Endothelial cell of umbilical vein (primary cell): ENCODE data around the gene PRIM2.
"Not testable (repeated sequence)": the region's sequence is repeated elsewhere in the genome, so short reads cannot be mapped to it uniquely, and the experiment has no call there.

ENCODE experiments used
- CTCF ChIP-seq, 2 donors: IDR thresholded peaks; 1 replicate in 1 of 2; 2 replicates in 1 of 2; pipeline ENCODE4 v1.5.1; 2011; ENCODE audit warnings: low read length in 2 of 2, mild to moderate bottlenecking in 2 of 2, moderate library complexity in 2 of 2, control low read depth in 1 of 2, inconsistent platforms in 1 of 2, low read depth in 1 of 2; ENCODE audit not compliant: insufficient read depth in 1 of 2; ENCODE audit errors: extremely low read depth in 1 of 2
- EZH2 ChIP-seq: IDR thresholded peaks from 2 replicates; pipeline ENCODE4 v1.6.1; 2012; ENCODE audit warnings: borderline replicate concordance, low read depth, mild to moderate bottlenecking, moderate library complexity, low read length, inconsistent platforms; ENCODE audit not compliant: severe bottlenecking
- GATA2 ChIP-seq: IDR thresholded peaks from 2 replicates; pipeline ENCODE4 v1.7.0; 2011; ENCODE audit warnings: low read depth, mild to moderate bottlenecking, moderate library complexity, mixed read lengths, low read length; ENCODE audit not compliant: insufficient read length, insufficient read depth
- MAX ChIP-seq: IDR thresholded peaks from 2 replicates; pipeline ENCODE4 v1.6.1; 2011; ENCODE audit not compliant: insufficient read depth, insufficient read length
- MYC ChIP-seq: IDR thresholded peaks from one replicate; pipeline ENCODE4 v1.6.1; 2011; ENCODE audit warnings: mild to moderate bottlenecking, low read depth, low read length
- POLR2A ChIP-seq: IDR thresholded peaks from 2 replicates; pipeline ENCODE4 v1.6.1; 2012; ENCODE audit warnings: low read depth, mild to moderate bottlenecking, control low read depth, low read length
- POLR2AphosphoS5 ChIP-seq: IDR thresholded peaks from 2 replicates; pipeline ENCODE4 v1.6.1; 2012; ENCODE audit warnings: low read depth, mild to moderate bottlenecking, control low read depth, low read length, moderate library complexity; ENCODE audit not compliant: insufficient read depth

- not testable (repeated sequence) for TF ChIP-seq POLR2A; CTCF (IDR thresholded peaks at IDR 0.05; ENCODE audit: extremely low read depth in 1 of 2, insufficient read depth in 1 of 2, low read depth in 1 of 2, low read length in 2 of 2); EZH2; POLR2AphosphoS5; MYC; GATA2; MAX
Observed at GRCh38 chr6:57419341-57419740, 101.9 kb downstream of the PRIM2 start.
